Calu3 (cell line): ENCODE results near the gene NPAS3. TPM values are rescaled to one million over a fixed set of nuclear protein-coding genes. Genes with fewer than 3 reads are reported as not detected.

ENCODE experiments used
- BruUV-seq: library from RNA; stranded (reverse); fragments of 400-500 nt; replicated peaks from 2 replicates; lab custom pipeline; 2021; lab: Mats Ljungman, UMichigan
- CTCF ChIA-PET: fragments of 300-600 bp; sonication (Branson Sonifier 250); formaldehyde crosslinking; loops from one replicate; lab custom pipeline; 2022; ENCODE audit warnings: antibody characterized with exemption; lab: Charles Lee
- DNase-seq: peaks from one replicate; pipeline ENCODE4 v3.0.0; 2022
- H3K27ac Mint-ChIP-seq: one replicate; pipeline ENCODE4 v1.8.0; 2022; ENCODE audit warnings: mixed read lengths; ENCODE audit not compliant: unreplicated experiment
- H3K27me3 Mint-ChIP-seq: one replicate; pipeline ENCODE4 v1.8.0; 2022; ENCODE audit warnings: mixed read lengths; ENCODE audit not compliant: unreplicated experiment
- H3K36me3 Mint-ChIP-seq: one replicate; pipeline ENCODE4 v1.8.0; 2022; ENCODE audit warnings: mild to moderate bottlenecking, moderate library complexity, mixed read lengths; ENCODE audit not compliant: insufficient read depth, unreplicated experiment
- H3K4me1 Mint-ChIP-seq: one replicate; pipeline ENCODE4 v1.8.0; 2022; ENCODE audit warnings: mild to moderate bottlenecking, low read depth, mixed read lengths; ENCODE audit not compliant: unreplicated experiment
- H3K4me3 Mint-ChIP-seq: one replicate; pipeline ENCODE4 v1.8.0; 2022; ENCODE audit warnings: mild to moderate bottlenecking, low read depth, moderate library complexity, mixed read lengths; ENCODE audit not compliant: unreplicated experiment
- H3K9me3 Mint-ChIP-seq: one replicate; pipeline ENCODE4 v1.8.0; 2022; ENCODE audit warnings: low read depth, mixed read lengths; ENCODE audit not compliant: unreplicated experiment
- CTCF ChIP-seq: fragments of 200-600 bp; IDR thresholded peaks from one replicate; pipeline ENCODE4 v1.8.0; 2022; ENCODE audit warnings: antibody characterized with exemption; ENCODE audit not compliant: unreplicated experiment
- intact Hi-C: fragments of 100-400 bp; cut with micrococcal nuclease; formaldehyde crosslinking; loops from one replicate; pipeline ENCODE4 v1.10.0; 2022; ENCODE audit not compliant: unreplicated experiment
- total RNA-seq: library from RNA; stranded (reverse); gene quantifications from 2 replicates; pipeline ENCODE4 v1.2.3, GENCODE V29; 2022

NPAS3 gene
- total RNA-seq, 1 experiment from 2014 or later, result not detected

DNA sequence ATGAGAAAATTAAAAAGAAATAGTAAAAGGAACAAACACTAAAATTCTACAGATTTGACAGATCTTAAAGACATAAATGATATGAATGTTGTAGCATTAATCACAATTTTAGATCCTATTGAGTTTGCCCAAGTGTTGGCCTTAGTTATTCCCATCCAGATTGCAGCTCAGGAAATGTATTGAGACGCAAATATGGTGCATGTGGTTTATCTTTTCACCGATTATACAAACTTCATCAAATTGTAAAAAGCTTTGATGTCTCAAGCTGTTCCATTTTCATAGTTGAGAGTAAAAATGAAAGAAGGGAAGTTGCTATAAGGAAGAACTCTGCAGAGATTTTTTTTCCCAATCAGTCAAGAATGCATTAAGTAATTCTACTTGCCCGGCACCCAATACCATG lies 683.8 kb downstream of the NPAS3 start:
- TF ChIP-seq CTCF, result no peak
- no peaks in the 10 kb centered on the region for H3K4me1 Mint-ChIP-seq
- no peaks in the 10 kb centered on the region for H3K36me3 Mint-ChIP-seq
- no TSS peak for BruUV-seq
- H3K9me3 Mint-ChIP-seq, result no peaks in the 10 kb centered on the region
- intact Hi-C loops, result no loop called here
- peaks cover 19% of the 10 kb centered on the region for H3K27me3 Mint-ChIP-seq
- H3K27ac Mint-ChIP-seq, result no peak overlapping the region
- CTCF ChIA-PET, result no interaction called here
- H3K4me3 Mint-ChIP-seq, result no peak overlapping the region
- DNase-seq, result no peak

DNA sequence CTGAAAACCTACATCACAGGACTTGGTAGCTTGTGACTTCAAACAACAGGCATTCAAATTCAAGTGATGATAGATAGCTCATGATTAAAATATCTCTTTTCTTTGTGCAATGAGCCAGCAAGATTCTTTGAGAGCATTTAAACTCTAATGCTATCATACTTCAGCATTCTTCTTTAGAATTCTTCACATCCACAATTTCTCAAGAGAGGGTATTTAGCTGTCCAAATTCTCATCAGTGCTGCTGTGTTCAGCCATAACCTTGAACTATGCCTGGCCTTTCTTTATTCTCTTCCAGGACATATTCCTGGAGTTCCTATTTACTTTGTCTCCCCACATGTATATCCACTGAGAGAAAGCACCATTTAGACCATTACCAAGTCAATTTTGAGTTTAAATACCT lies 691.1 kb downstream of the NPAS3 start:
- Mint-ChIP-seq H3K4me1 (no peaks in the 10 kb centered on the region), H3K27ac (no peak overlapping the region), H3K36me3 (no peaks in the 10 kb centered on the region), H3K9me3 (no peaks in the 10 kb centered on the region), H3K4me3 (no peak overlapping the region), H3K27me3 (peaks cover 46% of the 10 kb centered on the region)
- intact Hi-C loops, result no loop called here
- no TSS peak for BruUV-seq
- no peak for DNase-seq
- CTCF ChIA-PET, result interaction anchor here (0.9 kb wide), 1 partner anchor 360 kb away, joined by 3 read pairs; no protein-coding TSS in a partner anchor
- TF ChIP-seq CTCF, result no peak

DNA sequence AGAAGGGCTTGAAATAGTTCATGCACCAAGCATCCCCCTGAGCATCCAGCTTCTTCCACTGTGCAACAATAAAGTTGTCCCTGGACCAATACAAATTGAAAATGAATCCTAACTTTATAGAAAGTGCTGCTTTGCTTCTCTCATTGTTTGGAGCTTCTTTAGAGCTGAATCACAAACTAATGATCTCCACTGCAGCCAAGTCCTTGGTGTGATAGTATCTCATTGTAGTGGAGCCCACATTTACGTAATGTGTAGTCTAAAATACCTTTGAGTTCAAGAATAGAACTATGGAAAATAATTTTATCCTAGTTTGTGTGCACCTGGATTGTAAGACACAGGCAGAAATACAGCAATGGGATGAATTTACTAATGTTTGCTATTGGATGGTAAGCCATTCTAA lies 692.3 kb downstream of the NPAS3 start:
- CTCF ChIA-PET, result no interaction called here
- intact Hi-C loops, result no loop called here
- H3K36me3 Mint-ChIP-seq, result no peaks in the 10 kb centered on the region
- H3K9me3 Mint-ChIP-seq, result no peaks in the 10 kb centered on the region
- H3K27ac Mint-ChIP-seq, result no peak overlapping the region
- H3K27me3 Mint-ChIP-seq, result peaks cover 58% of the 10 kb centered on the region
- no peak for TF ChIP-seq CTCF
- no TSS peak for BruUV-seq
- H3K4me3 Mint-ChIP-seq, result no peak overlapping the region
- no peaks in the 10 kb centered on the region for H3K4me1 Mint-ChIP-seq
- DNase-seq, result no peak

DNA sequence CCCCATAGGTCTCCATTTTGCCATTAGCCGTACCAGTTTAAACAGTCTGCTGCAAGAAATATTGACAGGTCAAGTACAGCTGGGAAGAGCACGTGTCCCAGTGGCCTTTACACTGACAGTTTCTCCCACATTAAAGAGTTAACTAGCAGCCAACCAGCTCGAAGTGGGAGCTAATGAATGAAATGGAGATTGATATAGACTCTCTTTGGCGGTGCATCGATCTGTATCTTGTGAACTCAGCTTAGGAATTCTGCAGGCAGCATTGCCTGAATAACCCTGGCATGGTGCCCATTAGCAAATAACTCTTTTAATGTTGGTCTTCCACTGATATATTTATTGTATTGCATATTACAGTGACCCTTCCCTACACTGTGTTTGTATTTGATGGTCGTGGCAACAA lies 692.8 kb downstream of the NPAS3 start:
- H3K4me3 Mint-ChIP-seq, result no peak overlapping the region
- no peaks in the 10 kb centered on the region for H3K9me3 Mint-ChIP-seq
- H3K36me3 Mint-ChIP-seq, result no peaks in the 10 kb centered on the region
- no peaks in the 10 kb centered on the region for H3K4me1 Mint-ChIP-seq
- no peak overlapping the region for H3K27ac Mint-ChIP-seq
- no TSS peak for BruUV-seq
- TF ChIP-seq CTCF, result no peak
- intact Hi-C loops, result no loop called here
- DNase-seq, result no peak
- H3K27me3 Mint-ChIP-seq, result peaks cover 61% of the 10 kb centered on the region
- CTCF ChIA-PET, result no interaction called here
